PC-3 (cell line): ENCODE results near the gene IL31RA.

Source experiments
- CTCF ChIP-seq: fragments of 300-600 bp; sonication (generic); conservative IDR thresholded peaks from 2 replicates; pipeline ENCODE4 v1.5.1; 2017; ENCODE audit warnings: antibody characterized with exemption, low read depth, mild to moderate bottlenecking, low read length
- EZH2 ChIP-seq: fragments of 300-600 bp; sonication (generic); IDR thresholded peaks from one replicate; pipeline ENCODE4 v1.6.1; 2017; ENCODE audit warnings: antibody characterized with exemption, mild to moderate bottlenecking, low read length; ENCODE audit not compliant: unreplicated experiment

GRCh38 chr5:55965525-55965924 lies 114.4 kb downstream of the IL31RA start:
- TF ChIP-seq CTCF, result no peak
- no peak for TF ChIP-seq EZH2
